K562 (cell line): Measurements from ENCODE around the gene DNAJC17. TPM values are rescaled to one million over a fixed set of nuclear protein-coding genes. Genes with fewer than 3 reads are reported as not detected.

Source experiments
- ATAC-seq: fragments of 200-7000 bp; cut with Tn5 transposase; 3 replicates; pipeline ENCODE4 v1.9.1; 2020; ENCODE audit warnings: moderate library complexity
- BruUV-seq: library from RNA; stranded (reverse); fragments of 400-500 nt; replicated peaks from 2 replicates; lab custom pipeline; 2021; lab: Mats Ljungman, UMichigan
- CTCF ChIA-PET: fragments of 300-600 bp; formaldehyde crosslinking; extraction: SDS; loops from one replicate; lab custom pipeline; 2021; ENCODE audit warnings: low intra/inter-chr PET ratio; lab: Yijun Ruan, JAX
- POLR2A ChIA-PET: fragments of 300-600, 350-650 bp; sonication (Branson Sonifier 250); formaldehyde crosslinking; extraction: SDS; loops from one replicate; lab custom pipeline; 2021; ENCODE audit warnings: antibody characterized with exemption, inconsistent platforms; lab: Yijun Ruan, JAX
- DNase-seq, 4 experiments: peaks; one replicate each; pipeline versions ENCODE4 v3.0.0 to v3.0.0-alpha.2; 2011 to 2018; ENCODE audit warnings: low spot score in 3 of 4, mixed read lengths in 3 of 4; ENCODE audit errors: extremely low read depth in 1 of 4
- FAIRE-seq: peaks from 2 replicates; lab custom pipeline; 2011; peaks lifted over from hg19 to GRCh38; lab: Jason Lieb, UNC
- H2AFZ ChIP-seq: 2 replicates; pipeline ENCODE4 v1.6.0; 2011; ENCODE audit warnings: low read depth, low read length, control low read depth, inconsistent platforms
- H3K27ac ChIP-seq: fragments of 200-600 bp; 3 replicates; pipeline ENCODE4 v1.8.0; 2011; ENCODE audit warnings: low read depth, mild to moderate bottlenecking, control low read depth, inconsistent platforms, low read length, moderate library complexity, mixed read lengths; ENCODE audit errors: extremely low read depth
- H3K27me3 ChIP-seq, 2 experiments: fragments of 300-600 bp in 1 of 2; 2 replicates in 1 of 2; 3 replicates in 1 of 2; pipeline versions ENCODE4 v1.6.0 to v1.8.0; 2011; ENCODE audit warnings: inconsistent platforms in 2 of 2, low read length in 2 of 2, mild to moderate bottlenecking in 1 of 2, mixed read lengths in 1 of 2, moderate library complexity in 1 of 2; ENCODE audit not compliant: control insufficient read depth in 2 of 2, insufficient read depth in 2 of 2
- H3K36me3 ChIP-seq: fragments of 300-600 bp; 3 replicates; pipeline ENCODE4 v1.8.0; 2011; ENCODE audit warnings: mild to moderate bottlenecking, low read length, inconsistent platforms; ENCODE audit not compliant: control insufficient read depth, insufficient read depth
- H3K4me1 ChIP-seq, 2 experiments: fragments of 200-600 bp in 1 of 2; replicated peaks in 1 of 2; 2 replicates in 1 of 2; 3 replicates in 1 of 2; pipeline versions ENCODE4 v1.5.1 to v1.8.0; 2011; ENCODE audit warnings: inconsistent platforms in 2 of 2, low read length in 2 of 2, mild to moderate bottlenecking in 1 of 2, mixed read lengths in 1 of 2, moderate library complexity in 1 of 2; ENCODE audit not compliant: control insufficient read depth in 2 of 2, insufficient read depth in 2 of 2
- H3K4me2 ChIP-seq: 2 replicates; pipeline ENCODE4 v1.6.1; 2011; ENCODE audit warnings: low read length, control low read depth, inconsistent platforms, mixed read lengths; ENCODE audit not compliant: insufficient read depth
- H3K4me3 ChIP-seq: fragments of 200-600 bp; sonication (generic), shearing (Covaris generic); 2 replicates; pipeline ENCODE4 v1.5.1; 2016; ENCODE audit warnings: control low read depth, inconsistent platforms
- H3K79me2 ChIP-seq: fragments of 200-600 bp; 3 replicates; pipeline ENCODE4 v1.8.0; 2011; ENCODE audit warnings: low read length, inconsistent platforms; ENCODE audit not compliant: control insufficient read depth, insufficient read depth
- H3K9ac ChIP-seq, 2 experiments: 2 replicates each; pipeline versions ENCODE4 v1.6.0 to v1.6.1; 2011; ENCODE audit warnings: low read depth in 2 of 2, low read length in 2 of 2, control low read depth in 1 of 2, inconsistent platforms in 1 of 2, mild to moderate bottlenecking in 1 of 2, mixed read lengths in 1 of 2; ENCODE audit not compliant: insufficient read depth in 1 of 2
- H3K9me1 ChIP-seq: one replicate; pipeline ENCODE4 v1.6.0; 2011; ENCODE audit warnings: inconsistent platforms, mild to moderate bottlenecking, low read length, moderate library complexity; ENCODE audit not compliant: control insufficient read depth, insufficient read depth
- H3K9me3 ChIP-seq: replicated peaks from 2 replicates; pipeline ENCODE4 v1.5.1; 2011; ENCODE audit warnings: low read depth, low read length, inconsistent platforms; ENCODE audit not compliant: control insufficient read depth, insufficient read depth
- H4K20me1 ChIP-seq: replicated peaks from 2 replicates; pipeline ENCODE4 v1.6.1; 2011; ENCODE audit warnings: low read length, inconsistent platforms, mixed read lengths; ENCODE audit not compliant: control insufficient read depth, insufficient read depth
- C11orf30 ChIP-seq: fragments of 450-650 bp; IDR thresholded peaks from 2 replicates; pipeline ENCODE4 v1.6.1; 2016; ENCODE audit warnings: low read depth, mild to moderate bottlenecking
- CBX1 ChIP-seq: sonication (generic); IDR thresholded peaks from 2 replicates; pipeline ENCODE4 v1.6.1; 2016; ENCODE audit warnings: antibody characterized with exemption, low read depth, mild to moderate bottlenecking
- COPS2 ChIP-seq: fragments of 450-650 bp; conservative IDR thresholded peaks from 2 replicates; pipeline ENCODE4 v1.6.1; 2016; ENCODE audit warnings: mild to moderate bottlenecking, moderate library complexity
- GATAD2B ChIP-seq: fragments of 450-650 bp; IDR thresholded peaks from 2 replicates; pipeline ENCODE4 v1.6.1; 2017; ENCODE audit warnings: mild to moderate bottlenecking, borderline replicate concordance
- MAFG ChIP-seq: fragments of 450-650 bp; conservative IDR thresholded peaks from 2 replicates; pipeline ENCODE4 v1.6.1; 2016; ENCODE audit warnings: missing genetic modification characterization, missing compliant biosample characterization
- MAFK ChIP-seq: IDR thresholded peaks from 2 replicates; pipeline ENCODE4 v1.6.1; 2011; ENCODE audit warnings: low read length, improper control_type of control experiment
- PHB ChIP-seq: fragments of 250-450 bp; sonication (Bioruptor Pico); IDR thresholded peaks from 2 replicates; pipeline ENCODE4 v1.5.0; 2021
- POLR2A ChIP-seq: fragments of 450-650 bp; conservative IDR thresholded peaks from 2 replicates; pipeline ENCODE4 v1.6.1; 2016
- RBM14 ChIP-seq: fragments of 200-400 bp; formaldehyde crosslinking; IDR thresholded peaks from 2 replicates; pipeline ENCODE4 v1.6.1; 2018; ENCODE audit warnings: low read depth, mild to moderate bottlenecking, low read length, moderate library complexity, borderline replicate concordance; ENCODE audit not compliant: insufficient read depth
- SP1 ChIP-seq: sonication (generic); formaldehyde crosslinking; IDR thresholded peaks from 2 replicates; pipeline ENCODE4 v1.8.1; 2022; ENCODE audit warnings: mild to moderate bottlenecking, missing genetic modification reagents
- WHSC1 ChIP-seq: IDR thresholded peaks from one replicate; pipeline ENCODE4 v1.6.1; 2012; ENCODE audit warnings: low read length, control low read depth, inconsistent platforms
- ZNF175 ChIP-seq: fragments of 200-800 bp; sonication (Bioruptor generic); IDR thresholded peaks from 2 replicates; pipeline ENCODE4 v1.6.1; 2016; ENCODE audit warnings: low read depth, mild to moderate bottlenecking, missing genetic modification characterization, missing compliant biosample characterization
- ZNF217 ChIP-seq: sonication (generic); formaldehyde crosslinking; IDR thresholded peaks from 2 replicates; pipeline ENCODE4 v1.8.0; 2022; ENCODE audit warnings: mild to moderate bottlenecking, missing genetic modification reagents
- ZNF274 ChIP-seq: IDR thresholded peaks from 2 replicates; pipeline ENCODE4 v1.6.1; 2011; ENCODE audit warnings: low read depth, mild to moderate bottlenecking, low read length, moderate library complexity, borderline replicate concordance
- ZNF316 ChIP-seq: fragments of 450-650 bp; IDR thresholded peaks from 2 replicates; pipeline ENCODE4 v1.6.1; 2016
- WGBS: fragments of 100-300 bp; shearing (Covaris generic); methylation state at CpG from one replicate; pipeline ENCODE4 v1.1.6; 2016; ENCODE audit warnings: low coverage, mixed read lengths; ENCODE audit not compliant: insufficient coverage; ENCODE audit errors: missing lambda C conversion rate; 5-methylcytosine and 5-hydroxymethylcytosine counted together
- in situ Hi-C: fragments of 300-500 bp; cut with MboI; formaldehyde crosslinking; loops from 4 replicates; pipeline ENCODE4 v1.15.0; 2018; ENCODE audit warnings: inconsistent platforms, mixed read lengths
- intact Hi-C: fragments of 100-400 bp; cut with micrococcal nuclease; formaldehyde crosslinking; loops from 2 replicates; pipeline ENCODE4 v1.14.2; 2022
- polyA plus RNA-seq, 8 experiments: library from polyadenylated mRNA; depleted of rRNA in 4 of 8; stranded (reverse) in 5 of 8; unstranded in 3 of 8; fragments of >200 nt; fragmentation: Nextera tagmentation in 2 of 8; fragmentation: Illumina TruSeq in 1 of 8; extraction: Ambion mirVana in 2 of 8; extraction: Trizol in 1 of 8; gene quantifications; 2 replicates each; pipeline versions ENCODE4 v1.2.1 to v1.2.3, GENCODE V29; 2011 to 2014; ENCODE audit warnings: inconsistent platforms in 1 of 8, missing spikeins in 1 of 8
- total RNA-seq, 7 experiments: library from RNA; depleted of rRNA in 6 of 7; stranded (reverse); fragments of >200 nt in 6 of 7; fragmentation: Illumina TruSeq in 2 of 7; extraction: Trizol in 2 of 7; gene quantifications; 2 replicates each; pipeline versions ENCODE4 v1.2.1 to v1.2.3, GENCODE V29; 2011 to 2021; ENCODE audit warnings: low replicate concordance in 1 of 7
- TF ChIP-seq, protein P1 (sequence below): fragments of 250-450 bp; sonication (Bioruptor Pico); IDR thresholded peaks from 2 replicates; pipeline ENCODE4 v1.8.0; 2021; ENCODE audit warnings: moderate library complexity, mild to moderate bottlenecking, inconsistent platforms
- TF ChIP-seq, protein P2 (sequence below): fragments of 250-450 bp; sonication (Bioruptor Pico); IDR thresholded peaks from 2 replicates; pipeline ENCODE4 v1.5.0; 2020; ENCODE audit warnings: mild to moderate bottlenecking, borderline replicate concordance
- TF ChIP-seq, protein P3 (sequence below): fragments of 450-650 bp; formaldehyde crosslinking; IDR thresholded peaks from 2 replicates; pipeline ENCODE4 v1.4.0; 2020; ENCODE audit warnings: mild to moderate bottlenecking, moderate library complexity
- TF ChIP-seq, protein P4 (sequence below): sonication (generic); formaldehyde crosslinking; IDR thresholded peaks from 2 replicates; pipeline ENCODE4 v1.8.1; 2023; ENCODE audit warnings: mild to moderate bottlenecking, missing genetic modification reagents

DNAJC17 gene
- total and polyA plus RNA-seq, 9 of the 15 experiments (the other 6 are each of a cell fraction or from before 2014, with no cell fraction given), result 2.4 to 79.4 (median 44.2) TPM

DNA sequence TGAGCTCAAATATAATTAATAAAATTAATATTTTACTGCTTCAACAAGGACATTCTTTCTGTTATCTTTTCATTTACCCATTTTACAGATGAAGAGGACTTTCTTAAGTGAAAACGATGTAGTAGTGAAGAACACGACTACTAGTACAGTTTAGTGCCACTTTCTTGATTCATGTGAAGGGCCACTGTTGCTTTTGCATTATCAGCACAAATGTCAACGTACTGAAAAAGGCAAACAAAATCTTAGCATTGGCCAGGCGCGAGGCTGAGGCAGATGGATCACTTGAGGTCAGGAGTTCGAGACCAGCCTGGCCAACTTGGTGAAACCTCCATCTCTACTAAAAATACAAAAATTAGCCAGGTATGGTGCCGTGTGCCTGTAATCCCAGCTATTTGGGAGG lies 11.8 kb upstream of the DNAJC17 start:
- no TSS peak for BruUV-seq
- CTCF ChIA-PET, result no interaction called here
- intact Hi-C loops, result no loop called here
- TF ChIP-seq ZNF316, result peak; percentile 91
- peak; percentile 86 for TF ChIP-seq C11orf30
- TF ChIP-seq ZNF175 (CRISPR knock-in tag), result no peak
- no peak for TF ChIP-seq WHSC1
- peak; percentile 74; the same call in 1 of the 2 replicates for TF ChIP-seq MAFG (tag)
- no peak for TF ChIP-seq PHB
- peak; percentile 50; the same call in 1 of the 2 replicates for TF ChIP-seq MAFK
- no peak for TF ChIP-seq ZNF274
- TF ChIP-seq CBX1, result no peak
- TF ChIP-seq, protein P1, sequence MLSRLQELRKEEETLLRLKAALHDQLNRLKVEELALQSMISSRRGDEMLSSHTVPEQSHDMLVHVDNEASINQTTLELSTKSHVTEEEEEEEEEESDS (CRISPR knock-in tag), result no peak
- TF ChIP-seq GATAD2B, result no peak
- TF ChIP-seq SP1 (CRISPR knock-in tag), result no peak
- no peak for TF ChIP-seq POLR2A
- TF ChIP-seq, protein P2, sequence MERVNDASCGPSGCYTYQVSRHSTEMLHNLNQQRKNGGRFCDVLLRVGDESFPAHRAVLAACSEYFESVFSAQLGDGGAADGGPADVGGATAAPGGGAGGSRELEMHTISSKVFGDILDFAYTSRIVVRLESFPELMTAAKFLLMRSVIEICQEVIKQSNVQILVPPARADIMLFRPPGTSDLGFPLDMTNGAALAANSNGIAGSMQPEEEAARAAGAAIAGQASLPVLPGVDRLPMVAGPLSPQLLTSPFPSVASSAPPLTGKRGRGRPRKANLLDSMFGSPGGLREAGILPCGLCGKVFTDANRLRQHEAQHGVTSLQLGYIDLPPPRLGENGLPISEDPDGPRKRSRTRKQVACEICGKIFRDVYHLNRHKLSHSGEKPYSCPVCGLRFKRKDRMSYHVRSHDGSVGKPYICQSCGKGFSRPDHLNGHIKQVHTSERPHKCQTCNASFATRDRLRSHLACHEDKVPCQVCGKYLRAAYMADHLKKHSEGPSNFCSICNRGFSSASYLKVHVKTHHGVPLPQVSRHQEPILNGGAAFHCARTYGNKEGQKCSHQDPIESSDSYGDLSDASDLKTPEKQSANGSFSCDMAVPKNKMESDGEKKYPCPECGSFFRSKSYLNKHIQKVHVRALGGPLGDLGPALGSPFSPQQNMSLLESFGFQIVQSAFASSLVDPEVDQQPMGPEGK (CRISPR knock-in tag), result no peak
- TF ChIP-seq, protein P3, sequence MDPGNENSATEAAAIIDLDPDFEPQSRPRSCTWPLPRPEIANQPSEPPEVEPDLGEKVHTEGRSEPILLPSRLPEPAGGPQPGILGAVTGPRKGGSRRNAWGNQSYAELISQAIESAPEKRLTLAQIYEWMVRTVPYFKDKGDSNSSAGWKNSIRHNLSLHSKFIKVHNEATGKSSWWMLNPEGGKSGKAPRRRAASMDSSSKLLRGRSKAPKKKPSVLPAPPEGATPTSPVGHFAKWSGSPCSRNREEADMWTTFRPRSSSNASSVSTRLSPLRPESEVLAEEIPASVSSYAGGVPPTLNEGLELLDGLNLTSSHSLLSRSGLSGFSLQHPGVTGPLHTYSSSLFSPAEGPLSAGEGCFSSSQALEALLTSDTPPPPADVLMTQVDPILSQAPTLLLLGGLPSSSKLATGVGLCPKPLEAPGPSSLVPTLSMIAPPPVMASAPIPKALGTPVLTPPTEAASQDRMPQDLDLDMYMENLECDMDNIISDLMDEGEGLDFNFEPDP (CRISPR knock-in tag), result no peak
- TF ChIP-seq, protein P4, sequence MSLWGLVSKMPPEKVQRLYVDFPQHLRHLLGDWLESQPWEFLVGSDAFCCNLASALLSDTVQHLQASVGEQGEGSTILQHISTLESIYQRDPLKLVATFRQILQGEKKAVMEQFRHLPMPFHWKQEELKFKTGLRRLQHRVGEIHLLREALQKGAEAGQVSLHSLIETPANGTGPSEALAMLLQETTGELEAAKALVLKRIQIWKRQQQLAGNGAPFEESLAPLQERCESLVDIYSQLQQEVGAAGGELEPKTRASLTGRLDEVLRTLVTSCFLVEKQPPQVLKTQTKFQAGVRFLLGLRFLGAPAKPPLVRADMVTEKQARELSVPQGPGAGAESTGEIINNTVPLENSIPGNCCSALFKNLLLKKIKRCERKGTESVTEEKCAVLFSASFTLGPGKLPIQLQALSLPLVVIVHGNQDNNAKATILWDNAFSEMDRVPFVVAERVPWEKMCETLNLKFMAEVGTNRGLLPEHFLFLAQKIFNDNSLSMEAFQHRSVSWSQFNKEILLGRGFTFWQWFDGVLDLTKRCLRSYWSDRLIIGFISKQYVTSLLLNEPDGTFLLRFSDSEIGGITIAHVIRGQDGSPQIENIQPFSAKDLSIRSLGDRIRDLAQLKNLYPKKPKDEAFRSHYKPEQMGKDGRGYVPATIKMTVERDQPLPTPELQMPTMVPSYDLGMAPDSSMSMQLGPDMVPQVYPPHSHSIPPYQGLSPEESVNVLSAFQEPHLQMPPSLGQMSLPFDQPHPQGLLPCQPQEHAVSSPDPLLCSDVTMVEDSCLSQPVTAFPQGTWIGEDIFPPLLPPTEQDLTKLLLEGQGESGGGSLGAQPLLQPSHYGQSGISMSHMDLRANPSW, result no peak
- TF ChIP-seq RBM14, result no peak
- no peak for TF ChIP-seq COPS2
- no peak for TF ChIP-seq ZNF217 (CRISPR knock-in tag)

More for the DNA sequence above, 11.8 kb upstream of the DNAJC17 start:
- Histone ChIP-seq H3K27ac (no peak overlapping the region), H3K4me3 (no peak overlapping the region), H3K9me3 (no peaks in the 10 kb centered on the region), H3K4me2 (no peak overlapping the region), H3K4me1 (peaks cover 0 to 12% of the 10 kb centered on the region in 2 experiments; a peak in 3 of 5 replicates), H3K9ac (no peak overlapping the region), H3K9me1 (no peaks in the 10 kb centered on the region), H3K27me3 (no peaks in the 10 kb centered on the region), H3K79me2 (no peaks in the 10 kb centered on the region), H4K20me1 (no peaks in the 10 kb centered on the region), H2AFZ (no peak overlapping the region), H3K36me3 (no peaks in the 10 kb centered on the region; the same call in 2 of the 3 replicates)
- ATAC-seq, result no peak
- in situ Hi-C loops, result no loop called here
- POLR2A ChIA-PET, result no interaction called here
- FAIRE-seq, result no peak
- 19% methylated on average over 7 of the region's 7 CpGs for WGBS
- peak in 1 of 4 experiments; percentile 4 for DNase-seq
